Keratinocyte (primary cell): ENCODE measurements around the gene GALNT7.

Experiments used
- EZH2 ChIP-seq: IDR thresholded peaks from one replicate; pipeline ENCODE4 v1.6.1; 2012; ENCODE audit warnings: inconsistent platforms, mild to moderate bottlenecking, low read length, moderate library complexity
- TF ChIP-seq, protein P1 (sequence below), 3 experiments: IDR thresholded peaks in 1 of 3; conservative IDR thresholded peaks in 1 of 3; optimal IDR thresholded peaks in 1 of 3; 2 replicates in 2 of 3; 3 replicates in 1 of 3; pipeline versions ENCODE3 to v1.5.1; 2011; ENCODE audit warnings: low read length in 3 of 3, mild to moderate bottlenecking in 3 of 3, moderate library complexity in 2 of 3, control low read depth in 1 of 3, inconsistent platforms in 1 of 3; ENCODE audit not compliant: insufficient read depth in 2 of 3; ENCODE audit errors: extremely low read depth in 1 of 3

DNA sequence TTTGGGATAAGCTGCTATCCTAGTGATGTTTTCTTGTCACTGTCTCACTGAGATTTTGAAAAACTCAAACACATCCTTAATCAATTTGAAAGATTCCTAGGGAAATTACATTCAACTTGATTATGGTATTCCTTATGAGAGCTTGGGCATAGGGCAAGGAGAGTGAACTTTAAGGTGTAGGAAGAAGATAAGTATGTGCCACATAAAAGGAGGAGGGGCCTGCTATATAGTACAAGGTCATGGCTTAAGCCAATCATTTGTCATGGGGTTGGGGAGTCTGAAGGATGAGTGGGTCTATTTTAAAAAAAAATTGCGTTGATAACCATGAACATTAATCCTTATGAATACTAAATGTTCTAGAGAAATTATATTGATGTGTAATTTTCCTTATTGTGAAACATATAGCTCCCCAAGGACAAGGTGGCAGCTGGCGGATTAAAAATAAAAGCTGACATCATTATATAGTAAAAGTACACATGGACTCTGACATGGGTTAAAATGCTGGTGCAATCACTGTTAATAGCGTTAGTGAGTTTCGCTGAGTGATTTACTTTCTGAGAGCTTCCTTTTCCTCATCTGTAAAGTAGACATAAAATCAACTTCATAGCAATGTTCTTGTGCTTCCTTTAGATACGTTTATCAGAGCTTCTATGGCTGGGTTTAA, 17.4 kb downstream of the GALNT7 start:
- TF ChIP-seq, protein P1, sequence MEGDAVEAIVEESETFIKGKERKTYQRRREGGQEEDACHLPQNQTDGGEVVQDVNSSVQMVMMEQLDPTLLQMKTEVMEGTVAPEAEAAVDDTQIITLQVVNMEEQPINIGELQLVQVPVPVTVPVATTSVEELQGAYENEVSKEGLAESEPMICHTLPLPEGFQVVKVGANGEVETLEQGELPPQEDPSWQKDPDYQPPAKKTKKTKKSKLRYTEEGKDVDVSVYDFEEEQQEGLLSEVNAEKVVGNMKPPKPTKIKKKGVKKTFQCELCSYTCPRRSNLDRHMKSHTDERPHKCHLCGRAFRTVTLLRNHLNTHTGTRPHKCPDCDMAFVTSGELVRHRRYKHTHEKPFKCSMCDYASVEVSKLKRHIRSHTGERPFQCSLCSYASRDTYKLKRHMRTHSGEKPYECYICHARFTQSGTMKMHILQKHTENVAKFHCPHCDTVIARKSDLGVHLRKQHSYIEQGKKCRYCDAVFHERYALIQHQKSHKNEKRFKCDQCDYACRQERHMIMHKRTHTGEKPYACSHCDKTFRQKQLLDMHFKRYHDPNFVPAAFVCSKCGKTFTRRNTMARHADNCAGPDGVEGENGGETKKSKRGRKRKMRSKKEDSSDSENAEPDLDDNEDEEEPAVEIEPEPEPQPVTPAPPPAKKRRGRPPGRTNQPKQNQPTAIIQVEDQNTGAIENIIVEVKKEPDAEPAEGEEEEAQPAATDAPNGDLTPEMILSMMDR (optimal IDR thresholded peaks at IDR 0.05 in 1 of 3, IDR thresholded peaks at IDR 0.05 in 1 of 3, conservative IDR thresholded peaks at IDR 0.05 in 1 of 3; ENCODE audit: extremely low read depth in 1 of 3, insufficient read depth in 2 of 3, low read length in 3 of 3), result no peak
- no peak for TF ChIP-seq EZH2
